GM18511 (cell line): ENCODE data around the gene PLXNA2.

Source experiments
- ATAC-seq: cut with Tn5 transposase; IDR thresholded peaks from one replicate; pipeline ENCODE4 v1.9.1; 2021; ENCODE audit warnings: mild to moderate bottlenecking, moderate library complexity; ENCODE audit not compliant: unreplicated experiment

The PLXNA2 gene

GRCh38 chr1:208031932-208032320 is 212.3 kb downstream of the PLXNA2 start:
- no peak for ATAC-seq

GRCh38 chr1:208031316-208031931 is 212.8 kb downstream of the PLXNA2 start:
- ATAC-seq = no peak

- no peak for ATAC-seq
Observed at GRCh38 chr1:208030288-208031091, 213.7 kb downstream of the PLXNA2 start.

- ATAC-seq = no peak
Observed at GRCh38 chr1:208029381-208030287, 214.6 kb downstream of the PLXNA2 start.

DNA sequence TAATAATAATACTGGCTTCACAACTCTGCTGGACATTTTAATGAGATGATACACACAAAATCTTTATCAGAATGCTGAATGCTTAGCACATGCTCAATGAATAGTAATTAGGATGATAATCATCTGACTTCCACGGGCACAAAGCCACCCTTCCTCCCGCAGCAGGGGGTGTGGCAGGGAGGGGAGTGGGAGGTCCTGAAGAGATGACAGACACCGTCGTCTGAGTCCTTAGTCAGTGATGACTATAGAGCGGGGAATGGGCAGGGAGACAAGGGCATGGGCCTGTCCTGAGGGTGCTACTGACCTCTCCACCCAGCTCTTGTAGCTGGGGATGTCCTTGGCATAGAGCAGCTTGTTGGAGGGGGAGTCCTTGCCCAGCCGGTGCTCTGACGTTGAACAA is 215.7 kb downstream of the PLXNA2 start:
- ATAC-seq = no peak

DNA sequence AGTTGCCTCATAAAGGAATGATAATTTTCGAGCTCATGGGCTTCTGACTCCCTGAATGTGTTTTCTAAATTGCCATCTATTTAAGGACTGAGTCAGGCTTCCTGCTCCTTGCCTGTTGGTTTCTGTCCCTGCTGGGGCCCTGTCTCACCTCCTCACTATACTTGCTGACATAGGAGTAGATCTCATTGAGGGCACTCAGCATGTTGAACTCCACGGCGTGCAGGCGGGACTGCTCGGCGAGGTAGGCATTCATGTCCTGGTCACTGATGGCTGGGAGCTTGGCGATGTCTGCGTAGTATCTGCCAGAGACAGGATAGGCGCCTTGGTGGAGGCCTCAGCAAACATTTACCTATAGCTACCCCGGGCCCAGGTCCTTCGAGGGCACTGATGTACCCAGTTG is 216.3 kb downstream of the PLXNA2 start:
- no peak for ATAC-seq

- no peak for ATAC-seq
Observed at GRCh38 chr1:208026880-208027438, 217.2 kb downstream of the PLXNA2 start.

- ATAC-seq = no peak
Observed at GRCh38 chr1:208025031-208025430, 219.2 kb downstream of the PLXNA2 start.

GRCh38 chr1:208024406-208024805 is 219.8 kb downstream of the PLXNA2 start:
- ATAC-seq = no peak

DNA sequence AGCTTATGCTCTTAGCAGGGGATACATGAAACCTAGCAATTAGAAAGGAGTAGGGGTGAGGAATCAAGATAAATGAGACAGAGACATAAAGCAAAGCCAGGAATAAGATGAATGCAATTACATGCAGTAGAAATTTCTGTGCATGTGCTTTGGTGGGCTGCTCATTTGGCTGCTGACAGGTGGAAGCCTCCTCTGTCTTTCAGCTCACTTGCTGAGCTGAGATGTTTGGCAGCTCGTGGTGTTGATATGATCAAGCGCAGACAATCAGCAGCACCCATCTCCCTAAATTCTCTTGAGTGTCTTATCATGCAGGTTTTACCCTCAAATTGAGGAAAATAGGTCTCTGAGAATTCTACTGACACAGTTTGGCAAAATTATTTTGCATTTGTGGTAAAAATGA is 224.9 kb downstream of the PLXNA2 start:
- ATAC-seq = no peak

DNA sequence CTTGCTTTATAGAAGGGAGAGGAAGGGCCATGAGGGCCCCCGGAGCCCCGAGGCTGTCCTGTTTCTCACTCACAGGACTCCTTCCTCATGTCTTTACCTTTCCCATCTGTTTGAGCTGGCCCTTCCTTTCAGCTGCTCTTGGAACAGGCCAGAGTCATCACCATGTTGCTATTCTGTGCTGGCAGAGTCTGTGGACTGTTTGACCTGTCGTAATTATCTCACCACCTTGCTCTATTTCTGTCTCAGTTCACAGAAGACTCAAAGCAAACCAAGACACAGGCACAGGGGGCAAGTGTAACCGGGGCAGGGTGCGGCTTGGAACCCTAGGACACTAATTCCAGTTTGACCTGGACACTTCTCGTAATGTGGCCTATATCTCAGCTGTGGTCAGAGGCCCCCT is 228.9 kb downstream of the PLXNA2 start:
- ATAC-seq = no peak

- ATAC-seq = no peak
Observed at GRCh38 chr1:208013210-208013609, 231.0 kb downstream of the PLXNA2 start.

DNA sequence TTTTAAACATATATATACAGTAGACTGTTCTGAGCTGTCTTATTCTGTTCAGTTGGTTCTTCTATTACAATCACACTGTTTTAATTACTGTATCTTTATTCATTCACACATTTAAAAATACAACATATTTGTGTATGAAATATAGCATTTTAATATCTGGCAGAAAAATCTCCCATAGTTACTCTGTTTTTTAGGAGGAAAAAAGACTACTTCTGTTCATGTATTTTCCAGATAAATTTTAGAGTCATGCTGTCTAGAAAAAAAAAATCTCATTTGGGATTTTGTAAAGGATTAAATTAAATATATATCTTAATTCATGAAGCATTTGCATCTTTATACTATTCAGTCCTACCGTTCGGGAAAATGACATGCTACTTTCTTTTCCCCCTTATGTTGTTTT is 231.5 kb downstream of the PLXNA2 start:
- ATAC-seq = no peak

DNA sequence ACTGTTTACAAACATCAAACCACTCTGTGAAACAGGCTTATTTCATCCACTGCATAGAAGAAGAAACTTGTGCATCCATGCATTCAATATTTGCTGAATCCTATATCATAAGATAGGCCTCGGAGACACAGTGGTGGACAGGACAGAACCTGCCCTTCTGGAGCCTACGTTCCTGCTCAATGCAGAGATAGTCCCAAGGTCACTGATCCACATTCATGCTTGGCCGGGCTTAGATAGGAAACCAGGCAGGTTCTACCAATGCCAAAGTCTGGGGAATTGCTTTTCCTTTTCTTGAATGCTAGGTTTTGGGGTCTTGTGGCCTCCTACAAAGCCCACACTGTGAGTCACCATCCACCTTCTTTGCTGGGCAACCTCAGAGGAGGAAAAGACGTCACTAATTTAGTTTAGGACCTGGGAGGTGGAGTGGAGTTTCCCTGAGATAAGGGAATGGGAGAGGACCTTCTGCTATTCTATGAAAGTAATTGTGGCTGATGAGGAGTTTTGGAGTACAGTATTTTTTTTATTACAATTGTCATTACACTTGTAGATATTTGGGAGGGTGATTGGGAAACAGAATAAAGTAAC is 233.6 kb downstream of the PLXNA2 start:
- no peak for ATAC-seq

DNA sequence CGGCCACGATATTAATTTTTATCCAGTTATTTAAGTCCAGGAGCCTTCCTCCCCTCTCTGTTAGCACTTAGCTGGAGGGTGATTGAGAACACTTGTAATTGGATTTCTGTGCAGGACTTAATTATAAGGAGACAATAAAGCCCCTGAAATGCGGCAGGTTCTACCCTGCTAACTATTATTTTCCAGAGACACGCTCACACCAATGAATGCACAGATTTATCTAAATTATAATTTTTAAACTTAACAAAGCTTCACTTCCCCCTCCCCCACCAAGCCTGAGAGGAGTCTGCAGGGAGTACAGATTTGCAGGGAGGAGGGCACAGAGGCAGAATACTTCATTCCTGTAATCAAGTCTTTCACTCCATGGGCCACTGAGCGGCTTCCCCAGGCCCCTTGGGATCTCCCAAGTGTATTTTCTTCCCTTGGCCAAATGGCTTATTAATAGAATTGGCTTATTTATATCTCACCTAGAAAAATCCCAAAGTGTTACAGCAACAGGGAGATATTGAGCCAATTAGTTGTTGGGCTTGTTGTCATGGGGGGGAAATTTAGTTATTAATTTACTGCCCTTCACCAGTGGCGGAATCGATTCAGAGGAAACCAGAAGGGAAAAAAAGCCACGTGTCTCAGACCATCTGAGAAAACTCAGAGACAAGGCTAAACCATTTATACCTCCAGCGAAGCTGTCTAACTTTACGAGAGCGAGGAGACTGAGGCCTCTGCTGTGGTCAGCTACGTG is 234.3 kb downstream of the PLXNA2 start:
- ATAC-seq = no peak

GRCh38 chr1:208009303-208009702 is 234.9 kb downstream of the PLXNA2 start:
- ATAC-seq = no peak

DNA sequence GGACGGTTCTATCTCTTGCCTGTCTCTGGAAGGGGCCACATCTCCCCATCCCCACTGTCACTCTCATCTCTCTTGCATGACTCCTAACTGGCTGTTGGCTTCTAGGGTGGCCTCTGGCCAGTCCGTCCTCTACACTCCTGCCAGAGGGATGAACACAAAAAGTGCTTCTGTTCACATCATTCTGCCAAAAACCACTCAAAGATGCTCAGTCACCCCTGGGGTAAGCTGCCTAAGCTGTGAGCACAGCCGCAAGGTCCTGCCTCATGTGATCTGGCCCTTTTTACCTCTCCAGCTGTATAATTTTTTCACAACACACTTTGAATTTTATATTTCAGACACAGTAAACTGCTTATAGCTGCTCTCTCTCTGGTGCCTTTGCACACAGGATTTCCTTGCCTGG is 235.7 kb downstream of the PLXNA2 start:
- ATAC-seq = no peak

- no peak for ATAC-seq
Observed at GRCh38 chr1:208007938-208008342, 236.2 kb downstream of the PLXNA2 start.

GRCh38 chr1:208007319-208007937 is 236.8 kb downstream of the PLXNA2 start:
- ATAC-seq = no peak
